Osteoblast (primary cell): ENCODE measurements around the gene SALL1. TPM values are rescaled to one million over a fixed set of nuclear protein-coding genes. Genes with fewer than 3 reads are reported as not detected.

Experiments
- DNase-seq: peaks from one replicate; pipeline ENCODE4 v3.0.0; 2011; ENCODE audit warnings: low spot score, mixed read lengths; ENCODE audit not compliant: insufficient read length; ENCODE audit errors: missing footprints
- H2AFZ ChIP-seq: 2 replicates; pipeline ENCODE4 v1.6.0; 2011; ENCODE audit warnings: mild to moderate bottlenecking, low read length
- H3K27ac ChIP-seq: 2 replicates; pipeline ENCODE4 v1.5.1; 2011; ENCODE audit warnings: mild to moderate bottlenecking, low read depth, low read length, moderate library complexity
- H3K27me3 ChIP-seq: 2 replicates; pipeline ENCODE4 v1.6.0; 2012; ENCODE audit warnings: mild to moderate bottlenecking, control low read depth, inconsistent platforms, low read length, moderate library complexity; ENCODE audit not compliant: insufficient read depth
- H3K36me3 ChIP-seq: 2 replicates; pipeline ENCODE4 v1.5.1; 2011; ENCODE audit warnings: mild to moderate bottlenecking, low read length, control low read depth, moderate library complexity; ENCODE audit not compliant: insufficient read depth
- H3K4me1 ChIP-seq: 2 replicates; pipeline ENCODE4 v1.5.1; 2011; ENCODE audit warnings: mild to moderate bottlenecking, low read length, control low read depth, moderate library complexity; ENCODE audit not compliant: insufficient read depth
- H3K4me2 ChIP-seq: 2 replicates; pipeline ENCODE4 v1.6.0; 2011; ENCODE audit warnings: mild to moderate bottlenecking, low read length; ENCODE audit not compliant: insufficient read depth
- H3K4me3 ChIP-seq: fragments of 200-600 bp; sonication (generic); 3 replicates; pipeline ENCODE4 v1.5.1; 2012; ENCODE audit warnings: mild to moderate bottlenecking, low read length, inconsistent platforms; ENCODE audit not compliant: insufficient read depth
- H3K79me2 ChIP-seq: 2 replicates; pipeline ENCODE4 v1.6.0; 2012; ENCODE audit warnings: mild to moderate bottlenecking, low read length, control low read depth, inconsistent platforms; ENCODE audit not compliant: insufficient read depth
- H3K9me3 ChIP-seq: 2 replicates; pipeline ENCODE4 v1.5.1; 2011; ENCODE audit warnings: low read depth, low read length, control low read depth
- H4K20me1 ChIP-seq: 2 replicates; pipeline ENCODE4 v1.6.0; 2012; ENCODE audit warnings: mild to moderate bottlenecking, low read length, control low read depth; ENCODE audit not compliant: insufficient read depth
- total RNA-seq: library from RNA; depleted of rRNA; stranded (reverse); fragments of >200 nt; gene quantifications from 2 replicates; pipeline ENCODE4 v1.2.3, GENCODE V29; 2012
- TF ChIP-seq, protein P1 (sequence below): IDR thresholded peaks from 2 replicates; pipeline ENCODE4 v1.5.1; 2011; ENCODE audit warnings: mild to moderate bottlenecking, low read depth, low read length, moderate library complexity; ENCODE audit errors: extremely low read depth

SALL1 gene
- total RNA-seq, 1 donor: under 0.01 TPM

GRCh38 chr16:51134876-51135275 lies 16.2 kb downstream of the SALL1 start:
- no peaks in the 10 kb centered on the region for H3K9me3 ChIP-seq
- no peaks in the 10 kb centered on the region for H4K20me1 ChIP-seq
- no peaks in the 10 kb centered on the region for H3K4me1 ChIP-seq
- DNase-seq: no peak
- H3K27me3 ChIP-seq: no peaks in the 10 kb centered on the region
- no peaks in the 10 kb centered on the region for H3K79me2 ChIP-seq
- H3K4me2 ChIP-seq: no peak overlapping the region
- no peak overlapping the region for H2AFZ ChIP-seq
- H3K36me3 ChIP-seq: no peaks in the 10 kb centered on the region
- TF ChIP-seq, protein P1, sequence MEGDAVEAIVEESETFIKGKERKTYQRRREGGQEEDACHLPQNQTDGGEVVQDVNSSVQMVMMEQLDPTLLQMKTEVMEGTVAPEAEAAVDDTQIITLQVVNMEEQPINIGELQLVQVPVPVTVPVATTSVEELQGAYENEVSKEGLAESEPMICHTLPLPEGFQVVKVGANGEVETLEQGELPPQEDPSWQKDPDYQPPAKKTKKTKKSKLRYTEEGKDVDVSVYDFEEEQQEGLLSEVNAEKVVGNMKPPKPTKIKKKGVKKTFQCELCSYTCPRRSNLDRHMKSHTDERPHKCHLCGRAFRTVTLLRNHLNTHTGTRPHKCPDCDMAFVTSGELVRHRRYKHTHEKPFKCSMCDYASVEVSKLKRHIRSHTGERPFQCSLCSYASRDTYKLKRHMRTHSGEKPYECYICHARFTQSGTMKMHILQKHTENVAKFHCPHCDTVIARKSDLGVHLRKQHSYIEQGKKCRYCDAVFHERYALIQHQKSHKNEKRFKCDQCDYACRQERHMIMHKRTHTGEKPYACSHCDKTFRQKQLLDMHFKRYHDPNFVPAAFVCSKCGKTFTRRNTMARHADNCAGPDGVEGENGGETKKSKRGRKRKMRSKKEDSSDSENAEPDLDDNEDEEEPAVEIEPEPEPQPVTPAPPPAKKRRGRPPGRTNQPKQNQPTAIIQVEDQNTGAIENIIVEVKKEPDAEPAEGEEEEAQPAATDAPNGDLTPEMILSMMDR: no peak
- no peak overlapping the region for H3K27ac ChIP-seq
- H3K4me3 ChIP-seq: no peak overlapping the region

DNA sequence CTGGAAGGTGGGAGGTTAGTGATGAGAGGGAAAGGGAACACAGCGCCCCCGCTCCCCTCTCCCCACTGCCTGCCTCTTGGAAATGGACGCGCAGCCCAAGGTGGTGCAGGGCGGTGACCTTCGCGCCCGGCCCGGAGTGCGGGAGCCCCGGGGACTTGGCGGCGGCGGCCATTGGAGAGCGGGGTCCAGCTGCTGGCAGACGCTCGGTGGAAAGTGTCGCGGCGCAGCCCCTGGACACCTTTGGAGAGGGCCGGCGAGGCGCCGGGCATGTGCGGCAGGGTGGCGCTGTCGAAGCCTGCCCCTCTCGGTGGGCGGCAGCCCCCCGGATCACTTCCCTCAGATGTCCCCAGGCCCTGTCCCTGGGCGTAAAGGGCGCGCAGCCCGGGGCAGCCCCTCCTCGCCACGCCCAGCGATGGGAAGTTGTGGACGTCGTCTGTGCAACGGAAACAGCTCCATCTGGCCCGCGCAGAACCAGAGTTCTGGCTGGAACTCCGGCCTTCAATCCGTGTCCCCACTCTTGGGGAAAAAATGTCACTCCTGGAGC lies 16.7 kb downstream of the SALL1 start:
- Histone ChIP-seq H3K4me1 (no peaks in the 10 kb centered on the region), H4K20me1 (no peaks in the 10 kb centered on the region), H3K4me2 (peak overlapping the region; percentile 18), H3K27me3 (no peaks in the 10 kb centered on the region), H3K79me2 (no peaks in the 10 kb centered on the region), H3K4me3 (no peak overlapping the region), H3K9me3 (no peaks in the 10 kb centered on the region), H2AFZ (no peak overlapping the region), H3K36me3 (no peaks in the 10 kb centered on the region), H3K27ac (no peak overlapping the region)
- TF ChIP-seq, protein P1: no peak
- no peak for DNase-seq

GRCh38 chr16:51133688-51134087 lies 17.4 kb downstream of the SALL1 start:
- H3K36me3 ChIP-seq: no peaks in the 10 kb centered on the region
- DNase-seq: no peak
- no peaks in the 10 kb centered on the region for H3K4me1 ChIP-seq
- H4K20me1 ChIP-seq: no peaks in the 10 kb centered on the region
- no peak overlapping the region for H3K4me3 ChIP-seq
- no peaks in the 10 kb centered on the region for H3K79me2 ChIP-seq
- TF ChIP-seq, protein P1: no peak
- peak overlapping the region; percentile 36 for H3K4me2 ChIP-seq
- no peaks in the 10 kb centered on the region for H3K27me3 ChIP-seq
- no peak overlapping the region for H2AFZ ChIP-seq
- no peaks in the 10 kb centered on the region for H3K9me3 ChIP-seq
- no peak overlapping the region for H3K27ac ChIP-seq

GRCh38 chr16:51133183-51133582 lies 17.9 kb downstream of the SALL1 start:
- Histone ChIP-seq H3K79me2 (no peaks in the 10 kb centered on the region), H3K27me3 (no peaks in the 10 kb centered on the region), H3K4me2 (peak overlapping the region; percentile 36), H3K9me3 (no peaks in the 10 kb centered on the region), H2AFZ (no peak overlapping the region), H3K27ac (no peak overlapping the region), H3K4me3 (no peak overlapping the region), H4K20me1 (no peaks in the 10 kb centered on the region), H3K4me1 (no peaks in the 10 kb centered on the region), H3K36me3 (no peaks in the 10 kb centered on the region)
- TF ChIP-seq, protein P1: no peak
- no peak for DNase-seq
